Fibroblast of skin of abdomen (primary cell): ENCODE measurements around the gene CCDC183.

Experiments used
- DNase-seq: peaks from one replicate; pipeline ENCODE4 v3.0.0-alpha.2; 2013

Gene CCDC183

DNA sequence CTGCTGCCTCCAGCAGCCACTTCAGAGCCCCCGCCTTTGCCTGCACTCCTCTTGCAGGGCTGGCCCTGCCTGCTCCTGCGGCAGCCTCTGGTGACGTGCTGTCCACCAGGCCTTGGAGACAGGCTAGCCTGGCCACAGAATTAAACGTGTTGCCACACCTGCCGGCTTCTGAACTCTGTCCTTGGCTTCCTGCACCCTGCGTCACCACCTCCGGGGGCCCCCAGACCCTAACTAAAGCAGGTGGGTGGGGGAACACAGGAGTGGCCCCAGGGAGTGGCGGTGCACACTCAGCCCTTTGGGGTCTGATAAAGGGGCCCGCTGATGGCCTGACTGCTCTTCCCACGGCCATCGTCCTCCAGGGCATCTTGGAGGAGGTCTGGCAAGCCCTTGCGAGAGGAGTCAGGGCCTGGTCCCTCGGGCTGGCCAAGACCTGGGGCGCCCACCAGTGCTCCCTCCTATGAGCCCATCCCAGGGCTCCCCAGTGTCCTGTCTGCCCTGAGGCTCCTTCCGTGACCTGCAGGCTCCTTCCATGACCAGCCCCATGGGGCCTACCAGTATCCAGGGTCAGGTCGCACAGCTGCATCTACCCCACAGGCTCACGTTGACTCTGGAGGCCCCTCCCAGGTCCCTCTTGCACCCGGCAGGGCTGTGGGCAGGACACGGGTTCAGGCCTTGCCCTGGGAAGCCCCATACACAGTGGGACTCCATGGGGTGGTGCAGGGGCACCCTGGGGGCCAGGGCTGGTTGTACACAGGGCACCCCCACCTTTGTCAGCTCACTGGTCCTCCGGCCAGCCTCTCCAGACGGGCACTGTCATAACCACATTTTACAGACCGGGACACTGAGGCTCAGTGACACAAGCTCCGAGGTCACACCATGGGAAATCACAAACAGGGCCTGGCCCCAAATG is 55.0 kb downstream of the CCDC183 start:
- DNase-seq, result no peak

DNA sequence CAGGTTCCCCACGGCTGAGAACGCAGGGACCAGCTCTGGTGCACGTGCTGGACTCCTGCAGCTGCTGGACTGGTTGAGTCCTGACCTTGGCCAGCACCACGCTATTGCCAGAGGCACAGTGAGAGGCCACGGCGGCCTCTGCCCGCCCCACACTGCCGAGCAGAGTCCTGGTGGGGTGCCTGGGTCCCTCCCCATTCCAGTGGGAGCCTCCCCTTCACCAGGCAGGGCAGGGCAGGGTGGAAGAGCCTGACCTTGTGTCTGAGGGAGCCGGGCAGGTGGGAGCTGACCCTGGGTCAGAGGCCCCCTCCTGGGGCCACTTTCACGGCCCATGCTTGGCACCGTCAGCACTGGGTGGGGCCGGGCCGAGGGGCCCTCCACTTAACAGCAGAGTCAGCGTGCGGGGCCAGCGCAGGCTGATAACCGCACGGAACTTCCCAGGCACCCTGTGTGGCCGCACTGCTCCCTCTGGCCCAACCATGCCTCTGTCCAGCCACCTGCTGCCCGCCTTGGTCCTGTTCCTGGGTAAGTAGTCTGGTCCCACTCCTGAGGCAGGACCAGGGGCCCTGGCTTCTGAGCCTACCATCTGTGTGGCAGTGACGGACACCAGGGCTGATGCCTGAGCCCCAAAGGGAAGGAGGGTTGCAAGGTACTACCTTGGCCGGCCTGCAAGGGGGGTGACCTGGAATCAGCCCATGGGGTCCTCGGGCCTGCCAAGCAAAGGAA is 56.0 kb downstream of the CCDC183 start, which contains the start of gene MAMDC4:
Gene MAMDC4 (plus strand): TSS at position 406 of the 723 bp plus-strand sequence. CDS start 71 bp downstream, at position 477.
- no peak for DNase-seq

DNA sequence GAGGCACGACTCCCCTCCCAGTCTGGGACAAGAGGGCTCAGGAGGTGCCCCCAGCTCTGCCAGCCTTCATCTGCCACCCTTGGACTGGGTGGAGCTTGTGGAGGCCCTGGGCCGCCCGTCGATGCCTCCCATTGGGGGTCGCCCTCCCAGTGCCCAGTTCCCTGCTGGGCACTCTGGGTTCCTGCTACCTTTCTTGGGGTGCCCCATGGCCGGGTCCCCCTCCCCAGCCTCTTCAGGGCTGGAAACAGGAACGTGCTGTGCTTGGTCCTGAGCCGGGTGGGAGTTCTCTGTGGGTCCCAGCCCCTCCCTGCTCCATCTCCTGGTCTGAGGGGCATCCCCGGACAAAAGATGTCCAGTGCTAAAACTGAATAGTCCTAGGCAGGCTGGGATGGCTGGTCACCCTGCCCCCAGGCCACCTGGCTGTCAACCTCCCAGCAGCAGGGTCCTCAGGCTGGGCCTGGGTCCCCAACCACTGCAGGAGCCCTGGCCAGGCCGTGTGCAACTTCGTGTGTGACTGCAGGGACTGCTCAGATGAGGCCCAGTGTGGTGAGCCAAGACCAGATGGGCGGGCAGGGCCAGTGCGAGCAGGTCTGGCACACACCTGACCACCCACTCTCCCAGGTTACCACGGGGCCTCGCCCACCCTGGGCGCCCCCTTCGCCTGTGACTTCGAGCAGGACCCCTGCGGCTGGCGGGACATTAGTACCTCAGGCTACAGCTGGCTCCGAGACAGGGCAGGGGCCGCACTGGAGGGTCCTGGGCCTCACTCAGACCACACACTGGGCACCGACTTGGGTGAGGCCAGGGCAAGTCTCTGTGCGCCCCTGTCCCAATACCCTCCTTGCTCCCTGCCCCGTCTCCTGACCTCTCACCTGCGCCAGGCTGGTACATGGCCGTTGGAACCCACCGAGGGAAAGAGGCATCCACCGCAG is 56.8 kb downstream of the CCDC183 start:
- no peak for DNase-seq

DNA sequence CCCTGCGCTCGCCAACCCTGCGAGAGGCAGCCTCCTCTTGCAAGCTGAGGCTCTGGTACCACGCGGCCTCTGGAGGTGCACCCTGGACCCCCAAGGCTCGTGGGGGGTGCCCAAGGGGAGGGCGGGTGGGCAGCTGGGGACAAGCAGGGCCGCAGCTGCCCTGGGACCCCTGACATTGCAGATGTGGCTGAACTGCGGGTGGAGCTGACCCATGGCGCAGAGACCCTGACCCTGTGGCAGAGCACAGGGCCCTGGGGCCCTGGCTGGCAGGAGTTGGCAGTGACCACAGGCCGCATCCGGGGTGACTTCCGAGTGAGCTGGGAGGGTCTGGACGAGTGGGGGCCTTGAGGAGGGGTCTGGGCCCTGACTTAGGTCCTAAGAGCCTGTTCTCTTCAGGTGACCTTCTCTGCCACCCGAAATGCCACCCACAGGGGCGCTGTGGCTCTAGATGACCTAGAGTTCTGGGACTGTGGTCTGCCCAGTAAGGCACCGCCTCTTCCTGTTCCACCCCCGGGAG is 57.5 kb downstream of the CCDC183 start:
- DNase-seq, result no peak

DNA sequence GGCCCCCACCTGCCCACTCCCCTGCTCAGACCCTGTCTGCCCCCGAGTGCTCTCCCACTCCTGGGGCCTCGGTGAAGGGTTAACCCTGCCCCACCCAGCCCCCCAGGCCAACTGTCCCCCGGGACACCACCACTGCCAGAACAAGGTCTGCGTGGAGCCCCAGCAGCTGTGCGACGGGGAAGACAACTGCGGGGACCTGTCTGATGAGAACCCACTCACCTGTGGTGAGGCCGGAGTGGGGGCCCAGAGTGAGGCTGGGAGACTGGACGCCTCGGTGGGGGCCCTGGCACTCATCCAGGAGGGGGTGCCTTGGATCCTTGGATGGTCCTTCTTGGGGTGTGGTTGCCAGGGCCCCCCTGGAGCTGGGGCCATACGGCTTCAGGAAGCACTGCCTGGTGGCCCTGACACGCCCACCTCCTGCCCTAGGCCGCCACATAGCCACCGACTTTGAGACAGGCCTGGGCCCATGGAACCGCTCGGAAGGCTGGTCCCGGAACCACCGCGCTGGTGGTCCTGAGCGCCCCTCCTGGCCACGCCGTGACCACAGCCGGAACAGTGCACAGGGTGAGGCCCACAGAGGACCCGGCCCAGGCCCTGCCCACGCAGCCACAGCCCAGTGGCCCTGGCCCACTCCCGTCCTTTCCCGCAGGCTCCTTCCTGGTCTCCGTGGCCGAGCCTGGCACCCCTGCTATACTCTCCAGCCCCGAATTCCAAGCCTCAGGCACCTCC is 58.1 kb downstream of the CCDC183 start:
- DNase-seq, result no peak

DNA sequence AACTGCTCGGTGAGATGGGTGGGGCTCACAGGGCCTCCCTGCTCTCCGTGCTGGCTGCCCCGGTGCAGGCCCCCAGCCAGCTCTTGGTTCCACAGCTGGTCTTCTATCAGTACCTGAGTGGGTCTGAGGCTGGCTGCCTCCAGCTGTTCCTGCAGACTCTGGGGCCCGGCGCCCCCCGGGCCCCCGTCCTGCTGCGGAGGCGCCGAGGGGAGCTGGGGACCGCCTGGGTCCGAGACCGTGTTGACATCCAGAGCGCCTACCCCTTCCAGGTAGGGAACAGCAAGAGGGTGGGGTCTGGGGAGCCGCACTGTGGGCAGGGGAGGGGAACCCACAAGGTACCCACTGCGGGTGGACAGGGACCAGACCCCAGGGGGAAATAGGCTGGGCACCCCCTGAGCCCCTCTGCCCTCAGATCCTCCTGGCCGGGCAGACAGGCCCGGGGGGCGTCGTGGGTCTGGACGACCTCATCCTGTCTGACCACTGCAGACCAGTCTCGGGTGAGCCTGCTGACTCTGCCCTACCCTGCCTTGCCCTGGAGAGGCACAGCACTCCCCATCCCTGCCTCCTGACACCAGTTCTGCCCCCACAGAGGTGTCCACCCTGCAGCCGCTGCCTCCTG is 58.8 kb downstream of the CCDC183 start:
- no peak for DNase-seq

DNA sequence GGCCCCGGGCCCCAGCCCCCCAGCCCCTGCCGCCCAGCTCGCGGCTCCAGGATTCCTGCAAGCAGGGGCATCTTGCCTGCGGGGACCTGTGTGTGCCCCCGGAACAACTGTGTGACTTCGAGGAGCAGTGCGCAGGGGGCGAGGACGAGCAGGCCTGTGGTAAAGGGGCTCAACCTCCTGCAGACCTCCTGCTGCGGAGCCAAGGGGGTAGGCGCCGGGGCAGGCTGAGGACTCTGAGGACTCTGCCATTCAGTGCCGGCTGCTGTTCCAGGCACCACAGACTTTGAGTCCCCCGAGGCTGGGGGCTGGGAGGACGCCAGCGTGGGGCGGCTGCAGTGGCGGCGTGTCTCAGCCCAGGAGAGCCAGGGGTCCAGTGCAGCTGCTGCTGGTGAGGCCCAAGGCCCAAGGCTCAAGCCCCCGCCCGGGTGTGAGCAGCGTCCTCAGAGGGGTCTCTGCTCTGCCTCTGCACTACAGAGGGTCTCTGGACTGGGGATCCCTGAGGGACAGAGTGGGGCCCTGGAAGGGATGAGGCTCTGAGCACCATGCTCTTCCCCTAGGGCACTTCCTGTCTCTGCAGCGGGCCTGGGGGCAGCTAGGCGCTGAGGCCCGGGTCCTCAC is 59.4 kb downstream of the CCDC183 start:
- DNase-seq, result no peak

DNA sequence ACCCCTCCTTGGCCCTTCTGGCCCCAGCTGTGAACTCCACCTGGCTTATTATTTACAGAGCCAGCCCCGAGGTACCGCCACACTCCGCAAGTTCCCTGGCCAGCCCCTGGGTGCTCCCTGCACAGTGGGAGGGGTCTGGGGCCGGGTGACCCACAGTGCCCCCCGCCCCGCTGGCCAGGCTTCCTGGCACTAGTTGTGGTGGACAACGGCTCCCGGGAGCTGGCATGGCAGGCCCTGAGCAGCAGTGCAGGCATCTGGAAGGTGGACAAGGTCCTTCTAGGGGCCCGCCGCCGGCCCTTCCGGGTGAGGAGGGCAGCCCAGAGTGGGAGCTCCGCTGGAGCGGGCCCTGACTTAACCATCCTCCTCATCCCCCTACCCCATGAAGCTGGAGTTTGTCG is 59.9 kb downstream of the CCDC183 start:
- DNase-seq, result no peak

DNA sequence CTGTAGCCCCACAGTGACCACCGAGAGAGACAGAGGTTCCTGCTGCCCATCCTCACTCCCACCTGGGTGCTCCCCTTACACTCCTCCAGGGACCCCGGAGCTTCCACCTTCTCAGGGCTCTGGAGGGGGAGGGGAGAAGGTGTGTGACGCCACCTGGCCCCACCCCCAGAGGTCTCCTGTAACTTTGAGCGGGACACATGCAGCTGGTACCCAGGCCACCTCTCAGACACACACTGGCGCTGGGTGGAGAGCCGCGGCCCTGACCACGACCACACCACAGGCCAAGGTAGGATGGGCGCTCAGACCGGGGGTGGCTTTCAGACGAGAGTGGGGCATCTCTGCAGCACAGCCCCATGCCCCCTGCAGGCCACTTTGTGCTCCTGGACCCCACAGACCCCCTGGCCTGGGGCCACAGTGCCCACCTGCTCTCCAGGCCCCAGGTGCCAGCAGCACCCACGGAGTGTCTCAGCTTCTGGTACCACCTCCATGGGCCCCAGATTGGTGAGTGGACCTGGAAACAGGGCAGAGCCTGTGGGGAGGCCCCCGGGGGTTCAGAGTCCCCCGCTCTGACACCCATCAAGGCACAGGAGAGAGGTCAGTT is 60.5 kb downstream of the CCDC183 start:
- DNase-seq, result no peak

DNA sequence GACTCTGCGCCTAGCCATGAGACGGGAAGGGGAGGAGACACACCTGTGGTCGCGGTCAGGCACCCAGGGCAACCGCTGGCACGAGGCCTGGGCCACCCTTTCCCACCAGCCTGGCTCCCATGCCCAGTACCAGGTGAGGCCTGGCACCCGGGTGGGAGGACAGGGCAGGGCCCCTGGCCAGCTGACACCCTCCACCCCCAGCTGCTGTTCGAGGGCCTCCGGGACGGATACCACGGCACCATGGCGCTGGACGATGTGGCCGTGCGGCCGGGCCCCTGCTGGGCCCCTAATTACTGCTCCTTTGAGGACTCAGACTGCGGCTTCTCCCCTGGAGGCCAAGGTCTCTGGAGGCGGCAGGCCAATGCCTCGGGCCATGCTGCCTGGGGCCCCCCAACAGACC is 61.0 kb downstream of the CCDC183 start:
- DNase-seq, result no peak
